HG03097 (cell line): ENCODE measurements around the gene FECH.
A peak's percentile ranks its signal among the peaks of the same experiment; 100 is the strongest.

Source experiments
- ATAC-seq: cut with Tn5 transposase; IDR thresholded peaks from one replicate; pipeline ENCODE4 v1.9.1; 2021; ENCODE audit not compliant: unreplicated experiment, low FRiP score

The FECH gene

GRCh38 chr18:57581301-57581934 is 5.1 kb downstream of the FECH start:
- peak; percentile 91 for ATAC-seq

GRCh38 chr18:57579934-57580333 is 6.6 kb downstream of the FECH start:
- no peak for ATAC-seq

- ATAC-seq: no peak
These were observed 10.2 kb downstream of the FECH start for GRCh38 chr18:57576316-57576715.

GRCh38 chr18:57575542-57575941 is 11.0 kb downstream of the FECH start:
- no peak for ATAC-seq

- ATAC-seq: no peak
These were observed 11.6 kb downstream of the FECH start for GRCh38 chr18:57574866-57575265.

GRCh38 chr18:57570162-57570561 is 16.3 kb downstream of the FECH start:
- no peak for ATAC-seq

- no peak for ATAC-seq
These were observed 17.4 kb downstream of the FECH start for GRCh38 chr18:57569133-57569532.

GRCh38 chr18:57561728-57562423 is 24.6 kb downstream of the FECH start:
- no peak for ATAC-seq

- no peak for ATAC-seq
These were observed 25.2 kb downstream of the FECH start for GRCh38 chr18:57561261-57561660.

GRCh38 chr18:57559314-57559713 is 27.2 kb downstream of the FECH start:
- no peak for ATAC-seq

- no peak for ATAC-seq
These were observed 31.4 kb downstream of the FECH start for GRCh38 chr18:57555134-57555533.

- no peak for ATAC-seq
These were observed 36.0 kb downstream of the FECH start for GRCh38 chr18:57550510-57550909.

GRCh38 chr18:57547260-57547659 is 39.2 kb downstream of the FECH start:
- ATAC-seq: no peak

- peak; percentile 61 for ATAC-seq
These were observed 41.4 kb downstream of the FECH start for GRCh38 chr18:57544936-57545660.

- ATAC-seq: no peak
These were observed 42.9 kb downstream of the FECH start for GRCh38 chr18:57543560-57543959.

GRCh38 chr18:57542812-57543427 is 43.6 kb downstream of the FECH start:
- no peak for ATAC-seq

- no peak for ATAC-seq
These were observed 44.4 kb downstream of the FECH start for GRCh38 chr18:57542126-57542525.

GRCh38 chr18:57539702-57540101 is 46.8 kb downstream of the FECH start:
- no peak for ATAC-seq

- no peak for ATAC-seq
These were observed 47.9 kb downstream of the FECH start for GRCh38 chr18:57538614-57539013.

GRCh38 chr18:57534511-57534909 is 52.0 kb downstream of the FECH start:
- ATAC-seq: no peak

- no peak for ATAC-seq
These were observed 52.5 kb downstream of the FECH start for GRCh38 chr18:57533868-57534510.
